ENCODE data around the gene ERI2.
"Not testable (repeated sequence)": the region's sequence is repeated elsewhere in the genome, so short reads cannot be mapped to it uniquely, and the experiment has no call there.

ERI2 gene

GRCh38 chr16:20768121-20768520 lies 38.2 kb downstream of the ERI2 start:
- WGBS, 2 experiments: 100% methylated on average over 1 of the region's 1 CpG; no CpG with 5 or more reads in 1 of the 2 experiments
- no peak overlapping the region for H3K4me3 ChIP-seq (ENCODE audit: insufficient read depth, low read depth, low read length)
- H3K9me3 ChIP-seq (ENCODE audit: control insufficient read depth, low read length): no peaks in the 10 kb centered on the region
- no peaks in the 10 kb centered on the region for H3K36me3 ChIP-seq (ENCODE audit: control insufficient read depth, insufficient read depth, low read length)
- H3K27ac ChIP-seq (ENCODE audit: insufficient read depth, low read depth, low read length, poor library complexity, severe bottlenecking): no peak overlapping the region
- H3K4me1 ChIP-seq (ENCODE audit: control insufficient read depth, insufficient read depth, low read length): no peaks in the 10 kb centered on the region
- no peaks in the 10 kb centered on the region for H3K27me3 ChIP-seq (ENCODE audit: control insufficient read depth, insufficient read depth, low read length, poor library complexity, severe bottlenecking)

GRCh38 chr16:20767577-20767976 lies 38.7 kb downstream of the ERI2 start:
- no peaks in the 10 kb centered on the region for H3K9me3 ChIP-seq (ENCODE audit: control insufficient read depth, low read length)
- H3K36me3 ChIP-seq (ENCODE audit: control insufficient read depth, insufficient read depth, low read length): no peaks in the 10 kb centered on the region
- no peaks in the 10 kb centered on the region for H3K4me1 ChIP-seq (ENCODE audit: control insufficient read depth, insufficient read depth, low read length)
- no peak overlapping the region for H3K27ac ChIP-seq (ENCODE audit: insufficient read depth, low read depth, low read length, poor library complexity, severe bottlenecking)
- no peak overlapping the region for H3K4me3 ChIP-seq (ENCODE audit: insufficient read depth, low read depth, low read length)
- no peaks in the 10 kb centered on the region for H3K27me3 ChIP-seq (ENCODE audit: control insufficient read depth, insufficient read depth, low read length, poor library complexity, severe bottlenecking)

GRCh38 chr16:20766294-20766693 lies 40.0 kb downstream of the ERI2 start:
- Histone ChIP-seq H3K36me3 (ENCODE audit: control insufficient read depth, insufficient read depth, low read length) (no peaks in the 10 kb centered on the region), H3K9me3 (ENCODE audit: control insufficient read depth, low read length) (no peaks in the 10 kb centered on the region), H3K4me3 (ENCODE audit: insufficient read depth, low read depth, low read length) (no peak overlapping the region), H3K4me1 (ENCODE audit: control insufficient read depth, insufficient read depth, low read length) (no peaks in the 10 kb centered on the region), H3K27ac (ENCODE audit: insufficient read depth, low read depth, low read length, poor library complexity, severe bottlenecking) (no peak overlapping the region), H3K27me3 (ENCODE audit: control insufficient read depth, insufficient read depth, low read length, poor library complexity, severe bottlenecking) (no peaks in the 10 kb centered on the region)
- WGBS, 2 experiments: 88 to 91% methylated on average over 5 of the region's 5 CpGs

- no peaks in the 10 kb centered on the region for H3K9me3 ChIP-seq (ENCODE audit: control insufficient read depth, low read length)
- no peak overlapping the region for H3K4me3 ChIP-seq (ENCODE audit: insufficient read depth, low read depth, low read length)
- H3K27ac ChIP-seq (ENCODE audit: insufficient read depth, low read depth, low read length, poor library complexity, severe bottlenecking): no peak overlapping the region
- H3K36me3 ChIP-seq (ENCODE audit: control insufficient read depth, insufficient read depth, low read length): no peaks in the 10 kb centered on the region
- no peaks in the 10 kb centered on the region for H3K4me1 ChIP-seq (ENCODE audit: control insufficient read depth, insufficient read depth, low read length)
- WGBS, 2 experiments: 90 to 95% methylated on average over 2 of the region's 2 CpGs
- no peaks in the 10 kb centered on the region for H3K27me3 ChIP-seq (ENCODE audit: control insufficient read depth, insufficient read depth, low read length, poor library complexity, severe bottlenecking)
Observed at GRCh38 chr16:20765732-20766131, 40.5 kb downstream of the ERI2 start.

- H3K27me3 ChIP-seq (ENCODE audit: control insufficient read depth, insufficient read depth, low read length, poor library complexity, severe bottlenecking); H3K9me3 ChIP-seq (ENCODE audit: control insufficient read depth, low read length); H3K27ac ChIP-seq (ENCODE audit: insufficient read depth, low read depth, low read length, poor library complexity, severe bottlenecking); H3K4me3 ChIP-seq (ENCODE audit: insufficient read depth, low read depth, low read length); H3K4me1 ChIP-seq (ENCODE audit: control insufficient read depth, insufficient read depth, low read length); H3K36me3 ChIP-seq (ENCODE audit: control insufficient read depth, insufficient read depth, low read length): not testable (repeated sequence)
- 86 to 94% methylated on average over 1 of the region's 1 CpG for WGBS, 2 experiments
Observed at GRCh38 chr16:20764448-20764847, 41.8 kb downstream of the ERI2 start.

- no peaks in the 10 kb centered on the region for H3K9me3 ChIP-seq (ENCODE audit: control insufficient read depth, low read length)
- H3K27me3 ChIP-seq (ENCODE audit: control insufficient read depth, insufficient read depth, low read length, poor library complexity, severe bottlenecking): no peaks in the 10 kb centered on the region
- H3K27ac ChIP-seq (ENCODE audit: insufficient read depth, low read depth, low read length, poor library complexity, severe bottlenecking): no peak within 1 kb of the TSS
- H3K36me3 ChIP-seq (ENCODE audit: control insufficient read depth, insufficient read depth, low read length): no peaks in the 10 kb centered on the region
- WGBS, 2 experiments: 46 to 50% methylated on average over 10 of the region's 10 CpGs
- H3K4me1 ChIP-seq (ENCODE audit: control insufficient read depth, insufficient read depth, low read length): no peaks in the 10 kb centered on the region
- no peak within 1 kb of the TSS for H3K4me3 ChIP-seq (ENCODE audit: insufficient read depth, low read depth, low read length)
Observed at GRCh38 chr16:20763461-20764232, 42.6 kb downstream of the ERI2 start, which contains the start of gene ACSM3. Gene ACSM3, plus strand, starts transcription at chr16:20764014. Its CDS starts 6,021 bp downstream, at chr16:20770035.

- no peak overlapping the region for H3K4me3 ChIP-seq (ENCODE audit: insufficient read depth, low read depth, low read length)
- no peaks in the 10 kb centered on the region for H3K9me3 ChIP-seq (ENCODE audit: control insufficient read depth, low read length)
- H3K27me3 ChIP-seq (ENCODE audit: control insufficient read depth, insufficient read depth, low read length, poor library complexity, severe bottlenecking): no peaks in the 10 kb centered on the region
- H3K27ac ChIP-seq (ENCODE audit: insufficient read depth, low read depth, low read length, poor library complexity, severe bottlenecking): no peak overlapping the region
- H3K4me1 ChIP-seq (ENCODE audit: control insufficient read depth, insufficient read depth, low read length): no peaks in the 10 kb centered on the region
- H3K36me3 ChIP-seq (ENCODE audit: control insufficient read depth, insufficient read depth, low read length): no peaks in the 10 kb centered on the region
- 100% methylated on average over 1 to 3 of the region's 3 CpGs for WGBS, 2 experiments
Observed at GRCh38 chr16:20762404-20763123, 43.7 kb downstream of the ERI2 start.

GRCh38 chr16:20761175-20761574 lies 45.1 kb downstream of the ERI2 start:
- Histone ChIP-seq H3K36me3 (ENCODE audit: control insufficient read depth, insufficient read depth, low read length) (no peaks in the 10 kb centered on the region), H3K4me3 (ENCODE audit: insufficient read depth, low read depth, low read length) (no peak overlapping the region), H3K27me3 (ENCODE audit: control insufficient read depth, insufficient read depth, low read length, poor library complexity, severe bottlenecking) (no peaks in the 10 kb centered on the region), H3K9me3 (ENCODE audit: control insufficient read depth, low read length) (no peaks in the 10 kb centered on the region), H3K27ac (ENCODE audit: insufficient read depth, low read depth, low read length, poor library complexity, severe bottlenecking) (no peak overlapping the region), H3K4me1 (ENCODE audit: control insufficient read depth, insufficient read depth, low read length) (no peaks in the 10 kb centered on the region)
- 96% methylated on average over 1 of the region's 1 CpG for WGBS, 2 experiments

- no peaks in the 10 kb centered on the region for H3K36me3 ChIP-seq (ENCODE audit: control insufficient read depth, insufficient read depth, low read length)
- 97 to 100% methylated on average over 2 of the region's 2 CpGs for WGBS, 2 experiments
Observed at GRCh38 chr16:20760346-20760745, 45.9 kb downstream of the ERI2 start.

GRCh38 chr16:20755799-20756198 lies 50.5 kb downstream of the ERI2 start:
- not testable (repeated sequence) for H3K27me3 ChIP-seq (ENCODE audit: control insufficient read depth, insufficient read depth, low read length, poor library complexity, severe bottlenecking); H3K4me1 ChIP-seq (ENCODE audit: control insufficient read depth, insufficient read depth, low read length); H3K4me3 ChIP-seq (ENCODE audit: insufficient read depth, low read depth, low read length); H3K36me3 ChIP-seq (ENCODE audit: control insufficient read depth, insufficient read depth, low read length); H3K9me3 ChIP-seq (ENCODE audit: control insufficient read depth, low read length); H3K27ac ChIP-seq (ENCODE audit: insufficient read depth, low read depth, low read length, poor library complexity, severe bottlenecking)
- WGBS, 2 experiments: 86% methylated on average over 3 of the region's 5 CpGs; no CpG with 5 or more reads in 1 of the 2 experiments

More at GRCh38 chr16:20760346-20760745, 45.9 kb downstream of the ERI2 start:
- Histone ChIP-seq H3K27me3 (ENCODE audit: control insufficient read depth, insufficient read depth, low read length, poor library complexity, severe bottlenecking) (no peaks in the 10 kb centered on the region), H3K27ac (ENCODE audit: insufficient read depth, low read depth, low read length, poor library complexity, severe bottlenecking) (no peak overlapping the region), H3K4me3 (ENCODE audit: insufficient read depth, low read depth, low read length) (no peak overlapping the region), H3K9me3 (ENCODE audit: control insufficient read depth, low read length) (no peaks in the 10 kb centered on the region), H3K4me1 (ENCODE audit: control insufficient read depth, insufficient read depth, low read length) (no peaks in the 10 kb centered on the region)
